Esophagus squamous epithelium (tissue), 5 donors: ENCODE results near the gene MYL3. TPM values are rescaled to one million over a fixed set of nuclear protein-coding genes. Genes with fewer than 3 reads are reported as not detected.
A peak's percentile ranks its signal among the peaks of the same experiment; 100 is the strongest.

ENCODE experiments used
- DNase-seq: peaks from one replicate; lab custom pipeline; 2025; lab: John Stamatoyannopoulos, UW
- H3K27ac ChIP-seq, 4 donors: fragments of 200-600 bp; sonication (generic); one replicate each; pipeline ENCODE4 v1.5.1; 2016 to 2019; ENCODE audit warnings: mild to moderate bottlenecking in 1 of 4
- H3K27me3 ChIP-seq, 4 donors: fragments of 200-600 bp; sonication (generic); 1 replicate in 3 of 4; 2 replicates in 1 of 4; pipeline versions ENCODE4 v1.5.1 to v1.6.0; 2017 to 2021; ENCODE audit warnings: antibody characterized with exemption in 1 of 4
- H3K36me3 ChIP-seq, 3 donors: fragments of 200-600 bp; sonication (generic); one replicate each; pipeline ENCODE4 v1.5.1; 2016 to 2019
- H3K4me1 ChIP-seq, 3 donors: fragments of 200-600 bp; sonication (generic); one replicate each; pipeline ENCODE4 v1.5.1; 2017 to 2019
- H3K4me3 ChIP-seq, 4 donors: fragments of 200-600 bp; sonication (generic); 1 replicate in 3 of 4; 2 replicates in 1 of 4; pipeline ENCODE4 v1.5.1; 2016 to 2019; ENCODE audit warnings: mild to moderate bottlenecking in 2 of 4, moderate library complexity in 1 of 4
- H3K9me3 ChIP-seq, 3 donors: fragments of 200-600 bp; sonication (generic); one replicate each; pipeline ENCODE4 v1.5.1; 2016 to 2019
- CTCF ChIP-seq, 6 experiments: fragments of 450-650 bp in 4 of 6; fragments of 200-600 bp in 2 of 6; sonication (generic) in 2 of 6; IDR thresholded peaks; one replicate each; pipeline ENCODE4 v1.5.1; 2016 to 2019; ENCODE audit warnings: antibody characterized with exemption in 6 of 6, mild to moderate bottlenecking in 4 of 6, moderate library complexity in 4 of 6
- POLR2A ChIP-seq, 4 donors: fragments of 450-650 bp; IDR thresholded peaks; one replicate each; pipeline ENCODE4 v1.6.1; 2017; ENCODE audit warnings: antibody characterized with exemption in 4 of 4, mild to moderate bottlenecking in 4 of 4, moderate library complexity in 3 of 4
- WGBS, 2 donors: methylation state at CpG; one replicate each; pipeline ENCODE4 v1.1.5; 2018; 5-methylcytosine and 5-hydroxymethylcytosine counted together
- intact Hi-C: fragments of 100-400 bp; cut with DNase I; formaldehyde crosslinking; loops from one replicate; pipeline ENCODE4 v1.15.0; 2022
- total RNA-seq, 4 donors: library from RNA; depleted of rRNA; stranded (reverse); fragments of >200 nt; gene quantifications; one replicate each; pipeline ENCODE4 v1.1.0, GENCODE V29; 2016
- donor health status: DM: yes; HTN: yes; CAD: no.

MYL3 gene
- total RNA-seq, 4 donors from 2014 or later: 0.38 to 1.1 TPM; not detected in 2

- Histone ChIP-seq H3K4me1 (peaks cover 14 to 59% (median 21%) of the 10 kb centered on the region in 3 donors), H3K27ac (peak overlapping the region in 3 of 4 donors; percentile 27 to 67 (median 64)), H3K27me3 (peaks cover 0 to 5% (median 0%) of the 10 kb centered on the region in 4 donors), H3K4me3 (no peak overlapping the region), H3K9me3 (no peaks in the 10 kb centered on the region), H3K36me3 (no peaks in the 10 kb centered on the region)
- intact Hi-C loops: no loop called here
- no peak for TF ChIP-seq POLR2A (IDR thresholded peaks at IDR 0.05)
- TF ChIP-seq CTCF (IDR thresholded peaks at IDR 0.05): peak; percentile 71 to 93 (median 82)
- 21 to 38% methylated on average over 4 to 11 of the region's 15 CpGs for WGBS, 2 donors
- DNase-seq: no peak
These were observed 3.7 kb upstream of the MYL3 start for GRCh38 chr3:46866720-46867549.

- WGBS, 2 donors: 74 to 81% methylated on average over 8 to 9 of the region's 11 CpGs
- no peak overlapping the region for H3K27ac ChIP-seq
- no peak for TF ChIP-seq CTCF (IDR thresholded peaks at IDR 0.05)
- TF ChIP-seq POLR2A (IDR thresholded peaks at IDR 0.05): no peak
- H3K9me3 ChIP-seq: no peaks in the 10 kb centered on the region
- no peaks in the 10 kb centered on the region for H3K36me3 ChIP-seq
- no peak overlapping the region for H3K4me3 ChIP-seq
- H3K4me1 ChIP-seq: peaks cover 14 to 52% (median 21%) of the 10 kb centered on the region in 3 donors
- peaks cover 0 to 3% (median 0%) of the 10 kb centered on the region in 4 donors for H3K27me3 ChIP-seq
- intact Hi-C loops: no loop called here
- DNase-seq: no peak
These were observed 2.9 kb upstream of the MYL3 start for GRCh38 chr3:46866032-46866595.

GRCh38 chr3:46865546-46865945 lies 2.3 kb upstream of the MYL3 start:
- WGBS, 2 donors: 20 to 50% methylated on average over 1 to 2 of the region's 2 CpGs
- Histone ChIP-seq H3K9me3 (no peaks in the 10 kb centered on the region), H3K27ac (peak overlapping the region in 2 of 4 donors; percentile 36 to 55), H3K4me3 (no peak overlapping the region), H3K36me3 (no peaks in the 10 kb centered on the region), H3K4me1 (peaks cover 14 to 51% (median 21%) of the 10 kb centered on the region in 3 donors), H3K27me3 (peaks cover 0 to 3% (median 0%) of the 10 kb centered on the region in 4 donors)
- no peak for TF ChIP-seq POLR2A (IDR thresholded peaks at IDR 0.05)
- intact Hi-C loops: no loop called here
- DNase-seq: no peak

GRCh38 chr3:46865031-46865507 lies 1.8 kb upstream of the MYL3 start:
- no peaks in the 10 kb centered on the region for H3K9me3 ChIP-seq
- H3K4me3 ChIP-seq: no peak overlapping the region
- WGBS, 2 donors: 33 to 71% methylated on average over 1 to 6 of the region's 12 CpGs
- no peaks in the 10 kb centered on the region for H3K36me3 ChIP-seq
- peak overlapping the region in 2 of 4 donors; percentile 36 to 55 for H3K27ac ChIP-seq
- peaks cover 14 to 51% (median 21%) of the 10 kb centered on the region in 3 donors for H3K4me1 ChIP-seq
- TF ChIP-seq POLR2A (IDR thresholded peaks at IDR 0.05) (no peak), CTCF (IDR thresholded peaks at IDR 0.05) (no peak)
- intact Hi-C loops: no loop called here
- DNase-seq: no peak
- H3K27me3 ChIP-seq: peaks cover 0 to 3% (median 0%) of the 10 kb centered on the region in 4 donors

- Histone ChIP-seq H3K36me3 (no peaks in the 10 kb centered on the region), H3K9me3 (no peaks in the 10 kb centered on the region), H3K4me3 (no peak overlapping the region), H3K27ac (no peak overlapping the region), H3K4me1 (peaks cover 14 to 48% (median 21%) of the 10 kb centered on the region in 3 donors), H3K27me3 (peaks cover 0 to under 1% (median 0%) of the 10 kb centered on the region in 4 donors)
- TF ChIP-seq POLR2A (IDR thresholded peaks at IDR 0.05) (no peak), CTCF (IDR thresholded peaks at IDR 0.05) (no peak)
- WGBS, 2 donors: 71 to 77% methylated on average over 3 to 5 of the region's 10 CpGs
- intact Hi-C loops: no loop called here
- no peak for DNase-seq
These were observed 1.0 kb upstream of the MYL3 start for GRCh38 chr3:46864061-46864881.
